ENCODE measurements around the gene TMEM44.
"Not testable (repeated sequence)": the region's sequence is repeated elsewhere in the genome, so short reads cannot be mapped to it uniquely, and the experiment has no call there.

The TMEM44 gene

DNA sequence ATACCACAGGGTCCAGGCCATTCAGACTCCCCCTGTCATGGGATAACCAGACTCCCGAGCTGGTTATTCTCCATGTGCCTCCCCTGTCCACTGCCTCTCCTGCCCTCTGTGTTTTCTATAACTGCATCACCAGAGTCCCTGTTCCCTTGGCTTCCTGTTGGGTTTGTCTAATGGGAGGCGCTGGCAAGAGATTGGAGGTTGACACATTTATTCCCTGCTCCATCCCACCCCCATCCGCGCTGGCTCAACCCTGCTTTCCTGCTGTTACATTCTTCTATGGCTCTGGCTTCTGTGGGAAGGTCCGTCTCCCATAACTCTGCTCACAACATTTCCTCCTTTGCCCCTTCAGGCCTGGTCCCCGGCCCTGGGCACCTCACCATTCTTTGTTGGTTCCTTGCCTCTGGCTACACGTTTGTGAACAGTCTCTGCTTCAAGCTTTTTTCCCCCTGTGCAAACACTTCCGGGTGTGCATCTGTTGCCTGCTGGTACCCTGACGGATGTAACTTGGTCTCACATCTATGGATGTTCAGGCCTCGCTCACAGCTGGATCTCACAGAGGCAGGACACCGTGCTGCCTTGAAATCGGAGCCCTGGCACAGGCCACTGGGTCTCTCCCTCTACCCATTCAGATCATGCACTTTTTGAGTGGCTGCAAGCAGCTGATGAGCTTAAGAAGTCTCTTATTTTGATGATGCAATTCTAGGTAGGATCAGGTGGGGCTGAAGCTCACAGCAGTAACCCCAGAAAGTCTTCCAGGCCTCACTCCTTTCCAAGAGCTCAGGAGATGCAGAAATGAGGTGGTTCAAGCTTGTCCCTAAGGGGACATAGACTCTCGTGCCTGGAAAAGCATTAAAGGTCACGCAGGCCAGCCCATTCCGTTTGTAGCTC, 77.8 kb downstream of the TMEM44 start:
- no peak for DNase-seq (ENCODE audit: low spot score)

DNA sequence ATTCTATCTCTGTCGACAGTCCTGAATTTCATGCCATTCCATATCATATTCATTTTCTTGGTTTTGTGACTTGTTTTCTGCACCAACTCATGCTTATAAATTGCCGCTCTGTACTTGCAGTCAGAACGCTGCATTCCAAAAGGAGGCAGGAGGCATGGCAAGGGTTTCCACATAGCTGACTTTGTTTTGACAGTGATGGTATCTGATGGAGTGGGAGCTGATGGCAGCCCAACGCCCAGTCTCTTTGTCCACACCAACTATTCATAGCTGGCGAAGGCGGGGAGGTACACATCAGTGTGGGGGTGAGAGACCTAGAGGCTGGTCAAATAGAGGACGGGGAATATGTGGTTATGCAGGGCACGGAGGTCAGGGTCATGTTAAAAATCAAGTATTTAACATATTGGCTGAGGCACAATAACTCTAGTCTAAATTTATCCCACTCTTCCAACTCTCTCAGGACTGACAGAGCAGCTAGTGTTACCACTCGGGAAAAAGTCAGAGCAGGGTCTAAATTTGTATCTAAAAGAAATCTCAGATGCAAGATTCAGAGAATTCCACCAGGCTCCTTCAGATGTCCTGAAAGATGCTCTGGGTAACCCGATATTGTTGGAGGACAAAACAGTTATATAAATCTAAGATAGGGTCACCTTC, 78.6 kb downstream of the TMEM44 start:
- DNase-seq (ENCODE audit: low spot score): no peak

GRCh38 chr3:194552327-194552949, 80.8 kb downstream of the TMEM44 start:
- DNase-seq (ENCODE audit: low spot score): no peak

DNA sequence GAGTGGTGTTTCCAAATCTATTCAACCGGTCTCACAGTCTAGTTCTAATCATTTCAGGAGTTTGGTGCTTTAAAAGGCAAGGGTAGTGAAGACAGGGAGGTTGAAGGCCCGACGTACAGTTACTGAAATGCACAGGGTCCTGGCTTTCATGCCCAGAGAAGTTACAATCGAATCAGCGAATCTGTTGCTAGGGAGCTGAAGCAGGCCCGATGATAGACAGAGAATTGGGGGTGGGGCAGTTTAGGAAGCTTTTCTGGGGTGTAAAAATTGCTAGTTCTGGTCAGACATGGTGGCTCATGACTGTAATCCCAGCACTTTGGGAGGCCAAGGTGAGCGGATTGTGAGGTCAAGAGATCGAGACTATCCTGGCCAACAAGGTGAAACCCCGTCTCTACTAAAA, 83.4 kb downstream of the TMEM44 start:
- DNase-seq (ENCODE audit: low spot score): no peak

DNA sequence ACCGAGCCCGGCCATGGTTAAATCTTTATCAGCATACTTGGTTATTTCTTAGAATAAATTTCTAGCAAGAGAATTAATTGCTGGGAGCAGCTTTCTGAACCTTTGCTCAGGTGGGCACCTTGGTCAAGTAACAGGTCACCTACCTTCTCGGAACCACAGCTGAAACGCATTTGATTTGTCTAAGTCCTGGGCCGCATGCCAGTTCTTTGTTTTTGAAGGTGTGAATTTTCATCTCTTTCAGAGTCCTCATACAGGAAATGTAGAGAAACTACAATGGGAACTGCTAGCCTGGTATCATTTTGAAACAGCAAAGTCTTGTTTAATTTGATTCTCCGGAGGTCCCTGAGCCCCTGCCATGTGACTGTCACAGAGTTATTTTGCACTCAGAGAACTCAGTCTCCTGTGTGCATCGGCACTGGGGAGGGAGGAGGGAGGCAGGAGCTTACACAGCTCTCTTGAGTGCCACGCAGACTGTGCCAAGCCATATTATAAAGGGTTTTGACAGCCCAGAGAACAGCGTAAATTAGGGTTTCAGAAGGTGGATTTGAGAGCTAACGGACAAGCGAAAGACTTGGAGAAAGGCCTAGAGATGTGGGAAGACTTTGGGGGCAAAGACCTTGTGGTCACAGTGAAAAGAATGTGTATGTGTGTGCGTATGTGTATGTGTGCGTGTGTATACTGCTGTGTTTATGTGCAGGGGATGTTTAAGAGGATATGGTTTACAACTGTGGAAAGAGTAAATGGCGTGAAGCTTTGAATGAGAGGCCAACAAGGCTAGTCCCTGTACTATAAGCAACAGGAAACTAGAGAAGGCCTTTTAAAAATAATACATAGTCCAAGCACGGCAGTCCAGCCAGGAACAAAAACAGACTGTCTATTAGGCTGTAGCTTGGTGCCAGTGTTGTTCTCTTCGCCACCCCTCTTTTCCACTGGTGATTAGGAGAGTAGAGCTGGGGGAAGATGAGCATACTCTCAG, 84.6 kb downstream of the TMEM44 start:
- DNase-seq (ENCODE audit: low spot score): no peak

DNA sequence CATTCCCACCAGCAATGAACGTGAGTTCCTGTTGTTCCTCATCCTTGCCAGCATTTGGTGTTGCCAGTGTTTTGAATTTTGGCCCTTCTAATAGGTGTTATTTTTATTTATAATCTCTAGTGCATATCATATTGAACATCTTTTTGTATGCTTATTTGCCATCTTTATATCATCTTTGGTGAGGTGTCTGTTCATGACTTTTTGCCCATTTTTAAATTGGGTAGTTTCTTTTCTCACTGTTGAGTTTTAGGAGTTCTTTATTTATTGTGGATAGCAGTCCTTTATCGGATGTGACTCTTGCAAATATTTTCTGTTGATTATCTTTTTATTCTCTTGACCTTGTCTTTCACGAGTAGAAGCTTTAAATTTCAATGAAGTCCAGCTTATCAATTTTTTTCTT, 86.2 kb downstream of the TMEM44 start:
- no peak for DNase-seq (ENCODE audit: low spot score)

DNA sequence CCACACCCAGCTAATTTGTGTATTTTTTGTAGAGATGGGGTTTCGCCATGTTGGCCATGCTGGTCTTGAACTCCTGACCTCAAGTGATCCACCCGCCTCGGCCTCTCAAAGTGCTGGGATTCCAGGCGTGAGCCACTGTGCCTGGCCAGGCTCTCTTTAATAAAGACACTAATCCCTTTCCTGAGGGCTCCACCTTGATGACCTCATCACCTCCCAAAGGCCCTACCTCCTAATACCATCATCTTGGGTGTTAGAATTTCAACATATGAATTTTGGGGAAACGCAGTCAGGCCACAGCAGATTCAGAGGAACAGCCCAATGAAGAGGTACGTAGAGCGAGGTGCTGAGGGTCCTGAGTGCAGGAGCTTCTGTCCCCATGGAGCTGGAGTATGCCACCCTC, 87.7 kb downstream of the TMEM44 start:
- not testable (repeated sequence) for DNase-seq (ENCODE audit: low spot score)

DNA sequence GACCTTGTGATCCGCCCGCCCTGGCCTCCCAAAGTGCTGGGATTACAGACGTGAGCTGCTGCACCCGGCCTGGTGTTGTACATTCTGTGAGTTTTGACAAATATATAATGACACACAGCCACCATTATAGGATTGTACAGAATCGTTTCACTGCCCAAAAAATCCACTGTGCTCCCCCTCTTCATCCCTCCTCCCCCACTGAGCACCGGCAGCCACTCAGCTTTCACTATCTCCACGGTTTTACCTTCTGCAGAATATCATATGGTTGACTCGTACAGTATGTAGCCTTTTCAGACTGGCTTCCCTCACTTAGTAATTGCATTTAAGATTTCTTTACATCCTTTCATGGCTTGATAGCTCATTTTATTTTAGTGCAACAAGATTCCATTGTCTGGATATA, 89.7 kb downstream of the TMEM44 start:
- DNase-seq (ENCODE audit: low spot score): no peak

- DNase-seq (ENCODE audit: low spot score): no peak
Measured at GRCh38 chr3:194541483-194541882, 91.7 kb downstream of the TMEM44 start.

GRCh38 chr3:194540274-194540905, 92.8 kb downstream of the TMEM44 start:
- peak; percentile 48 for DNase-seq (ENCODE audit: low spot score)

- no peak for DNase-seq (ENCODE audit: low spot score)
Measured at GRCh38 chr3:194539498-194539897, 93.7 kb downstream of the TMEM44 start.

DNA sequence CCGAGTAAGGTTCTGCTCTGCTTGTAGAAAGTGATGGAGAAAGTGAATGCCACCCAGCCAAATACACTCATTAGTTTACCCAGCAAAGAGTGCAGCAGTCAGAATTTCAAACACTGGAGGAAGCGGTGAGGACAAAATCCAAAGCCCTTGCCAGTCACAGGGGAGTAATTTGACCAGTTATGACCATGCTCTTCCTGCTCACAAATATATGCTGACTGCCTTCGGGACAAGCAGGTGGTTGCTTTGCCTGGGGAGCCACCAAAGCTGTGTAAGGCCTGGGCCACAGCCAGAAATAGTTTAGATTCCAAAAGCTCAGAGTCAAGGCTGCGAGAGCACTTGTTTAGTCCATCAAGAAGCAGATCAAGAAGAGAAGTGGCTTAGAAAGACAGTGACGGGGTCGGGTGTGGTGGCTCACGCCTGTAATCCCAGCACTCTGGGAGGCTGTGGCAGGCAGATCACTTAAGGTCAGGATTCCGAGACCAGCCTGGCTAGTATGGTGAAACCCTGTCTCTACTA, 95.4 kb downstream of the TMEM44 start:
- peak; percentile 55 for DNase-seq (ENCODE audit: low spot score)

Data from GM03348 (cell line).